Measurements from ENCODE around the gene PANK1. TPM values are rescaled to one million over a fixed set of nuclear protein-coding genes. Genes with fewer than 3 reads are reported as not detected.
"Not testable (repeated sequence)": the region's sequence is repeated elsewhere in the genome, so short reads cannot be mapped to it uniquely, and the experiment has no call there.

PANK1 gene
- total RNA-seq, 1 experiment from 2014 or later, result 11.2 TPM

DNA sequence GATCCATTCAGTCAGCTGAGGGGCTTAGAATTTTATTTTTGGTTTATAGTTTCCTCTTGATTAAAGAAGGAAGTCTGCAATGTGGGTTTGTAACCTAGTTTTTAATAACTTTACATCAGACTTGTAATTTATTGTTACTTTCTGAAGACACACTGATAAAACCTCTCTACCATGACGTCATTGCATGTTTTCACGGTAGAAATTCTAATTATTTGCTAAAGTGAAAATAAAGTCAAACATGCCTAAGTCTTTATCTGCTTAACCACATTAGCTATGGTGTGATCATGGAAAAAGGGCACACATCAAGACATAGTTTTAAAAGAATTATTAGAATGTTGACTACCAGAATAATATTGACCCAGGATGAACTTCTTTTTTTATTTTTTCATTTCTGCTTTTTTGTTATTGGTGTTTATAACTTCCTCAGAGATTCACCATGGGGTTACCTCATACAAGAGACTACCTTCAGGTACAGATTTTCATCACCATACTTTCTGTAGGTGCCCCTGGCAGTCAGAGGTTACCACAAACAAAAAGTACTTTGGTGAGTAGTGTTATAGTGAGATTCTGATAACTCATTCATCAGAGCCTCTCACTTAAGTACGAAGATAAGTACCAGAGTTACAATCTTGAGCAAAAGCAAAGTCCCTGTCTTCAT, 7.0 kb upstream of the PANK1 start:
- DNase-seq (ENCODE audit: low read depth), result no peak

DNA sequence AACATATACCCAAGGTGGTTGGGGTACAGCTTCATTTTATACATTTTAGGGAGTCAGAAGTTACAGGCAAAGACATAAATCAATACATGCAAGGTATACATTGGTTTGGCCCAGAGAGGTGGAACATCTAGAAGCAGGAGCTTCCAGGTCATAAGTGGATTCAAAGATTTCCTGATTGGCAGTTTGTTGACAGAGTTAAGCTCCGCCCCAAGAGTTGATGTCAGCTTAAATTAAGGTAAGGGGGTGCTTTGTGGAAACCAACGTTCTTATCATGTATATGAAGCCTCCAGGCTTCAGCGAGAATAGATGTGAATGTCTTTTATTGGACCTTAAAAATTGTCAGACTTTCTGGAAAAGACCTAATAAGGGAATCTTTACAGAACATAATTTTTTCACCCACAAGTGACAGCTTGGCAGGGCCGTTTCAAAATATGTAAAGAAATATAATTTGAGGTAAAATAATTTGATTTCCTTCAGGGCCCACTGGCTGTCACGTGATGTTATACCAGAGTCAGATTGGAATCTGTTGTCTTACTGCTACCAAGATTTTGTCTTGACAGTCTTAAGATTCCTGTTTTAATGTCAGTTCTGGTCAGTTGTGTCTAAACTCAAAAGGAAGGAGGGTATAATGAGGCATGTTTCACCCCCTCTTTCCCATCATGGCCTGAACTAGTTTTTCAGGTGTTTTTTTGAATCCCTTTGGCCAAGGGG, 6.3 kb upstream of the PANK1 start:
- no peak for DNase-seq (ENCODE audit: low read depth)

DNA sequence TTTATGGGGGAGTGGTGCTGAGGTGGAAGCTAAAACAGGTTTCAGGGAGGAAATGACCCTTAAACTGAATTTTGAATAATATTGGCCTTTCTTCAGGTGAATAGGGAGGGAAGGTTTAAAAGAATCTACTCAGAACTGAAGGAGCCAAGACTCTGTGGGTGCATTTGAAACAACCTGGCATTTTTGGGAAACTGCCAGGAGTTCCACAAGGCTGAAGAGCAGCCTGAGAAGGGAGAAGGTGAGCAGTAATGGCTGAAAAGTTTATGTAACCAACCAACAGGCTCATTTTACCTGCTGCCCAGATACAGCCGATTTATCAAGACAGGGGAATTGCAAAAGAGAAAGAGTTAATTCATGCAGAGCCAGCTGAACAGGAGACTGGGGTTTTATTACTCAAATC, 4.0 kb upstream of the PANK1 start:
- no peak for DNase-seq (ENCODE audit: low read depth)

DNA sequence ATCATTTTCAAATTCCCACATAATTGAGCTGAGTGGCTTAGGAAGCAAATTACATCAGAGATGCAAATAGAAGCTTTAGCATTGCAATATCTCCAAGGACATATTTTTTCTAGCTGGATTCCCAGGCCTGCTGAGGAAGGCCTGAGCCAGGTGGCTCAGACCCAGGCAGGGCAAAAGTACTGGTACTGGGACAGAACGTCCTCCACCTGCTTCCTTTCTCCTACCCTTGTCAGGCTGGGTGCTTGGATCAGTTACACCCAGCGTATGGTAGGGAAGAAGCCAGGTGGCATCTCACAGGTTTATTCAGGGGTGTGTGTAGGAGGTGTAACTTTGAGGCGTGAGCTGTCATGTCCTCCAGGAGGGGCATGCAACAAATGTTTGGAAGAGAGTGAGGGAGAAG, 3.0 kb upstream of the PANK1 start:
- DNase-seq (ENCODE audit: low read depth), result no peak

DNA sequence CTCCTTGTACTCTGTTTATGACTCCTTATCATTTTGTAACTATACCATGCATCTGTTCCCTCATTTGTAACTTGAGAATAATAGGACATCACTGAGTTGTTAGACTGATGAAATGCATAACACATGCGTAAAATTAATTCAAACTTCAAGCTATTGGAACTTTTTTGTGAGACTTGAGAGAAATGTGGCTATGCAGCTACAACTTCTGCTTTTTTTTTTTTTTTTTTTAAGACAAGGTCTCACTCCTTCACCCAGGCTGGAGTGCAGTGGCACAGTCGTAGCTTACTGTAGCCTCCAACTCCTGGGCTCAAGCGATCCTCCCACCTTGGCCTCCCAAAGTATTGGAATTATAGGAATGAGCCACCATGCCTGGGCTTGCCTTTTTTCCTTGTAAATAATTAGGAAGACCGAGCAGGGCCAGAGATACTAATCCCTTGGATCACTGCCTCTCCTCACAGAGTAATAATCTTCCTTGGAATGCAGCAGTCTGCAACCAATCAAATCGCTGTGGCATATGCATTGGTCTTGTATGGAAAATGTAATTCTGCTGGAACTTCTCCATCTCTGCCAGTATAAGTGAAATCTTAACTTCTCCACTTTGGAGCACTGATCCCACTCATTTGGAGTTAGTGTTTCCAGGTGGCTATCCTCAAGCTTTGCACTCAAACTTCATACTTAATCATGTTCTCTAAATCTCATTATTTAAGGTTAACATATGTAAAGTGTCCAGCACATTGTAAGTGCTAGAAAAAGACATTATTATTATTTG, 2.0 kb upstream of the PANK1 start:
- DNase-seq (ENCODE audit: low read depth), result no peak

DNA sequence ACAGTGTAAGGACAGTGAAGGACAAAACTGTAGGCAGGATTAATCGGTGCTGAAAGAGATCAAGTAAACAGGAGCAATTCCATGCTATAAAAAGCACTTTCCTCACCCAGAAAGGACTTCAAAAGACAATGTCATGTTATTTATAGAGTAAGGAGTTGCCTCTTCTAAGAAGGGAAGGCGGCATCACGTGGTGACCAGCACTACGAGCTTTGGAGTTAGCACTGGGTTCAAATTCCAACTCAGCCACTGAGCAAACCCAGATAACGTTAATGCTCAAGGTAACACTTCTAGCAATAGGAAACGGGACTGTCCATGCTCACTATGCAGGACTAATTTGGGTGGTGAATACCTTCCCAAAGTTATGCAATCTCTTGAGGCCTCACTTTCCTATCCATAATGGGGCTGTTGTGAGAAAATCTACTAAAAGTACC, 715 bp upstream of the PANK1 start:
- DNase-seq (ENCODE audit: low read depth), result no peak

DNA sequence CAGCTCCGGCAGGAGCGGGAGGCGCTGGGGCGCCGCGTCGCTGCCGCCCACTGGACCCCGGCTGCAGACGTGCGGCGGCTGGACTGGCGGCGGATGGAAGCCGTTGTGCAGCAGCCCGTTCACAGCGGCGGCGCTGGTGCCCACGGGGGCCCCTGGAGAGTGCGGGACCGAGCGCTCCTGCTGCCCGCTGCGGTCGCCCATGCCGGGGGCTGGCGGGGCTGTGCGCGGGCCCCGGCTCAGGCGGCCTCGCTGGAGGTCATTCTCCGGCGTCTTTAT, 413 bp downstream of the PANK1 start:
- no peak for DNase-seq (ENCODE audit: low read depth)

DNA sequence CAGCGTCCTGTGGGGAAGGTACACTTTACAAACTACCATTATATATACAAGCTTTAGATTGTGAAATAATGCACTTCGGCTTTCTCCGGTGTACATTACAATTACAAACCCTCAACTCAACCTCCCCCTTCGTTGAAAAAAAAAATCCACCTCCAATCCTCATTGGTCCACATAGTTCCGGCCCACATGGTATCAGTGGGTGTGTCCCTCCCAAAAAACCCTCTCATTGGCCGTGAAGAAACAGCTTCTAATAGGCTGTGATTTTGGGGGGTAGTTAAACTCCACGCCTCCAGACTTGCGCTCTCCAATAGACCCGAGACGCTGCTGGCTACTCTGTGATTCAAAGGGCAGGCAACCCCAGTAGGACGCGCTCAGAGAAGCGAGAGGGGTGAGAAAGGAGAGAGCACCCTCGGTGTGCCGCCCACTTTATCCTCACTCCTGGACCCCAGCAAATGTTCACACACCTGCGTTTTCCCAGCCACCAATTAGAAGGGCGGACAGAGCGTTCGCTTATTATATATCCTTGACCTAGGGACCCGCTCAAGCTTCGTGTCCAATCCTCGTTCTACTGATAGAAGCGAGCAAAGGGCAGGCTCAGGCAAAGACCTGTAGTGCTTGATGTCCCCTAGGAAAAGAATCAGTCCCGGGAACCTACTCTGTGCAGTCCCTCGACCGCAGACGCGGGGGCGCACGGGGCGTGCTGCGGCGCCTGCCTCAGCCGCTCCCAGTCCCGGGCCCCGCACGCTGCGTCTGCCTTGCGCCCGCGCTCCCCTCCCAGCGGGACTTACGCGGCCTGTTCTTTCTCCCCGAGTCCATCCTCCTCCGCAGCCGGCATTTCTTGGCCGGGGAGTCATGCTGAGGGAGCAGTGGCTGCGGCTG, 991 bp downstream of the PANK1 start:
- DNase-seq (ENCODE audit: low read depth), result peak; percentile 92

DNA sequence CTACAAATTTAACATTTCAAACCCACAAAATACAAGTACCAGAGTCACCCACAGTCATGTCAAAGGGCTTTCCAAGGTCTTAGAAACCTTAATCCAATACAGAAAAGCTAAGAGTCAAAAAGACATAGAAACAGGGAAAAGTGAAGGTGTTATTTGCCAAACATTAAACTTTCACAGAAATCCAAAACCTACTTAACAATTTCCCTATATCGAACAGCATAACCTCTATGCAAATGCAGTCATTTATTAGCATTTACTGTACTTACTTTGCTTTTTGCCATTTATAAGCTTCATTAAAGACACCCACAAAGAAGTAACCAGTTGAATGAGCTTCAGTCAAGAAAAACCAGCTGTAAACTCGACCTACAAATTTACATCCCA, 1.6 kb downstream of the PANK1 start:
- DNase-seq (ENCODE audit: low read depth), result no peak

DNA sequence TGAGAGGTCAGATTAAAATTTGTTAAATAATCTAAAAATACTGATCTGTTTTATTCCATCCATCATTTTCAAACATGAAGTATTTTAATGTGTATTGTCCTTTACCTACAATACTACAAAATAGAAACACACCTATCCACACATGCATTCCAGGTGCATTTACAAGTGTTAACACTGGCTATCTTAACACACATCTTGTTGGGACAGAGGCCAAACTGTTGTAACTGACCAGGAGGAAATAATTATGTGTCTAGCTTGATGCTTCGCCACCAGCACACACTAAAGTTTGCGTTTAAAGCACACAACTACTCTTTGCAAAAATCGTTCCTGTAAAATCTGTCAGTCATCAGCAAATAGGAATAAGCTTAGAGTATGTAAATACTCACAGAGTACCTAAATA, 2.8 kb downstream of the PANK1 start:
- DNase-seq (ENCODE audit: low read depth), result no peak

DNA sequence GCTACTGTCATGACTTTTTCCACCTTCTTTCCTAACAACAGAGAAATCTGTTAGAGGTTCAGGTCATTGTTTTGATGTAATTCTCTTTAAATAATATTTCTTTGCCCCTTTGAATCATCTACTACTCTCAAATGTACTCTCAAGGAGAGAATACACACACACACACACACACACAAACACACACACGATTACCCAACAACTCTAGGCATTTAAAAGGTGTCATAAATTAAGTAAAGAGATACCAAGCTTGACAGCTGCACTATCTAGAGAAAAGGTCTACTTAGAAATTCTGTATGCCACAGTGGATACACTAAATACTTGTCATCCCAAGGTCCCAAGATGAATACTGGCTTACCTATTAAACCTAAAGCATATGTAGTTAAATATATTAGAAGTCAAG, 4.8 kb downstream of the PANK1 start:
- no peak for DNase-seq (ENCODE audit: low read depth)

DNA sequence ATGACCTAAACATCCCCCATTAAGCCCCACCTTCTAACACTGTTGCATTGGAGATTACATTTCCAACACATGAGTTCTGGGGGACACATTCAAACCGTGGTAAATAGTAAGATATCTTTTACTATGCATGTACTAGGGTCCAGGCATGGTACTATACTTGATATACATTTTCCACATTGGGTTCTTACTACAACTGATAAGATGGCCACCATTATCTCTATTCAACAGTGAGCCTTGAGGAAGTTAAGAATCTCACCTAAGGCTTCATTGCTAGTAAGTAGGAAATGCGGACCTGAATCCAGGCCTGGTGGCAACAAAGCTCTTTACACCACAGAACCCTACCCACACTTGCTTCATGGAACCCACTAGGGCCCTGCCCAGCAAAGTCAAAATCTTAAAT, 5.7 kb downstream of the PANK1 start:
- no peak for DNase-seq (ENCODE audit: low read depth)

DNA sequence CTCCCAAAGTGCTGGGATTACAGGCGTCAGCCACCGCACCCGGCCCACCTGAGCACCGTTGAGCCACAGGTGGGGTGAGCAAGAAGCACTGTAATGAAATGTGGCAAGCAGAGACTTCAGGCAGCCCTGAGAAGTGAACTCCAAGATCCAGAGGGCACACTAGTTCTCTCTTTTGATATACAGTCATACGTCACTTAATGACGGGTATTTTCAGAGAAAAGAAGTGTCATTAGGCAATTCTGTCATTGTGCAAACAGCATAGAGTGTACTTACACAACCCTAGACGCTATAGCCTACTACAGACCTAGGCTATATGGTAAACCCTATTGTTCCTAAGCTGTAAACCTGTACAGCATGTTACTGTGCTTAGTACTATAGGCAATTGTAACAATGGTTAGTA, 7.9 kb downstream of the PANK1 start:
- no peak for DNase-seq (ENCODE audit: low read depth)

DNA sequence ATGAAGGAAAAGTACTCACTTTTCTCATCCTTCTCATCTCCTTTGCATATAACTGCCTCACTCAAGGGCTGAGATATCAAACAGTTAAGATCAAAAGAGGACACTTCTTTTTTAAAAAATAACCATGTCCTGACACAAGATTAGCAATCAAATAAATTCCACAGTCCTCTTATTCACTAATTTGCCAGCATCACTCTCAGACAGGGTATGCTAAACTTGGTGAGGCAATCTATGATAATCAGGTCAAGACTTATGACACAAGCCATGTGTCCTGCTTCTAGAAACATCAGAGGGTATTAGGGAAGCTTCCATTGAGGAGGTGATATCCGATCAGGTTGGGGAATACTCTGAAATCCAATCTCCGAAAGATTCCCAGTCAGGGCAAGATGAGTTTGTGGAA, 10.4 kb downstream of the PANK1 start:
- no peak for DNase-seq (ENCODE audit: low read depth)

DNA sequence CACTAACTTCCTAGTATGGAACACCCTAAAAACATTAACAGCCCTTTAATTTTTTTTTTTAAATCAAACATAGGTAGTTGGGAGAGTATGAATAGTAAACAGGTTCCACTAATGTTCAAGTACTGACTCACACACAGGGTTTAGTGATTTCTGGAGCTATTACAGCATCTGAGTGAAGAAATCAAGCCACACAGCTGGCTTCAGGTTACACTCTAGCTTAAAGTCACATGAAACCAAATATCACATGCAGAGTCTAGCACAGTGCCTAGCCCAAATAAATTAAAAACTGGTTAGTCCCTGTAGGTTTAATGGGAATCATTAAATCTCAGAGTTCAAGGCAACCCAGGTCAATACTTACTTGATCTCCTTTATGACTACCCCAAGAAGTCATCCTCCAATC, 11.6 kb downstream of the PANK1 start:
- no peak for DNase-seq (ENCODE audit: low read depth)

DNA sequence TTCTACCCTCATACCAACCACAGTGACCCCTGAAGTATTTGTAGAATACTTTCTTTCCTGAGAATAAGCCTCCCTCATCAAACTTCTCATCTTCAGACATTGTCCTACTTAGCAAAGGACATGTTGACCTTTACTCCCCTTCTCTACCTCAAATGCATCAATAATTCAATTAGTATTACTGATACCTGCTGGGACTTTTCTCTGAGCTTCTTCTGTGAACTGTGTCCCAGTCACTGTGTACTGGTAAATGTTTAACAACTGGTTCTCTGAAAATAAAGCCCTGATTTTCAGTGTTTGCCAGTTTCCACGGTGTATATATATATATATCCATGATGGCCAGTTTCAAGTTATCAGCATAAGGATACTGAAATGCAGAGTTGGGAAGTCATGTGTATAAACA, 12.2 kb downstream of the PANK1 start:
- DNase-seq (ENCODE audit: low read depth), result no peak

DNA sequence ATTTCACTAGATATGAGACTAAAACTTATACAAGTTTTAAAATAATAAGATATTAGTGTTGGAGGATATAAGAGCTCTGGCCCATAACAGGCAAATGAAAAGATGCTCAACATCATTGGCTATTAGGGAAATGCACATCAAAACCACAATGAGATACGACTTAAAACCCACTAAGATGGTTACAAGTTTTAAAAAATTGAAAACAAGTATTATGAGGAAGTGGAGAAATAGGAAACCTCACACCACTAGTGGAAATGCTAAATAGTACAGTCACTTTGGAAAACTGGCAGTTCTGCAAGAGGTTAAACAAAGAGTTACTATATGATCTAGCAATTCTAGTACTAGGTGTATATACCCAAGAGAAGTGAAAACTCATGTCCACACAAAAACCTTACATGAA, 17.2 kb downstream of the PANK1 start:
- DNase-seq (ENCODE audit: low read depth), result no peak

DNA sequence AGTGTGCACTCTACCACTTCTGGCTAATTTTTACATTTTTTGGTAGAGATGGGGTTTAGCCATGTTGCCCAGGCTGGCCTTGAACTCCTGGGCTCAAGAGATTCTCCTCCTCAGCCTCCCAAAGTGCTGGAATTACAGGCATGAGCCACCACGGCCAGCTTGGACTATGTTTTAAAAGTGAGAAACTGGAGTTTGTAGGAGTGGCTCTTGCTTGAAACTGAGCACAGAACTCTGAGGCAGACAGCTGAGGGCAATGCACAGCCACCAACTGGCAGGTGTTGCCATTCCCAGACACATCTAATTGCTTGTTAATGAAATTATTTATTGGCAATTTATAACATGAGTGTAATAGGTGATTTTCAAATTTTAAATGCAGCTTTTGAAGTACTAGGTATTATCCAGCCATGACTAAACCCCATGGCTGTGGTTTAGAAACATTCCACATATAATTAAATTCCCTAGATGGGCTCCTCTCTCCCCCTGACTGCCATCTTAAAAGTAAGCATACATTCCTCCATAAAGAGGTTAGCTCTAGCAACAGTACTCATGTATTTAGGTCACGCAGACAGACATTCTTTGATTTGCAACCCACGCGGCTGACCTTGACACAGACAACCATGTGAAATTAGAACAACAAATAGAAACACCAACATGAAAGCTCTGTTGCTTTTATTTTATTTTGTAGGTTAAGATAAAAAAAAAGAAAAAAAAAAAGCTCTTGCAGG, 19.8 kb downstream of the PANK1 start:
- DNase-seq (ENCODE audit: low read depth), result peak; percentile 13

DNA sequence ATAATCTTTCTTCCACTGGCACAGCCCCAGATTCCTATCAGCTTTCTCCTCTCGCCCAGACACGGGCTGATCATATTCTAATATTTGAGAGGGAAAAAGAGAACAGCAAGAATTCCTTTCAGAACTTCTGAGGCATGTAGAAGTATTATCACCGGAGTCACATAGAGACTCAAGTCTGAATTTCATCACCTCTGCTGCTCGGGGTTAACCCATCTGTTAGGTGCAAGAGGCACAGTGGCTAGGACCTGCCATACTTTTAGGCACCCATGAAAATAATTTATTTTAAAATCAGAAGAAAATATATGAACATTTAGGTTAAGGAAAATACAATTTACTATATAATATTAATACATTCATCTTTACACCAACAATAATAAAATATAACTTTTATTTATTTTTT, 21.0 kb downstream of the PANK1 start:
- DNase-seq (ENCODE audit: low read depth), result no peak

DNA sequence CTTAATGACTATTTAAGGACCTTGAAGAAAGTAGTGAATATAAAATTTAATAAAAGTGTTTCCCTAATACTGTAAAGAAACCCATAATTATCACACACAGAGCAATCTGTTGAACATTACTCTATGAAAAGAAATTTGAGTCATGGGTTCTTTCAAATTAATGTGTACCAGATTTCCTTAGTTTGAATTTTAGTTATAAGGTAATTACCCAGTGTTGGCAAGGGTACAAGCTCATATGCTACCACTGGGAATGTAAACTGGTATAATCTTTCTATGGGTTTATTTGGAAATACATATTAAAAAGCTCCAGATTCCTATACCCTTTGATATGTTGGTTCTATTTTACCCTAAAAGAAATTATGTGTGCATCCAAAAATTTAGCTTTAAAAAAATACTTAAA, 22.9 kb downstream of the PANK1 start:
- no peak for DNase-seq (ENCODE audit: low read depth)

DNA sequence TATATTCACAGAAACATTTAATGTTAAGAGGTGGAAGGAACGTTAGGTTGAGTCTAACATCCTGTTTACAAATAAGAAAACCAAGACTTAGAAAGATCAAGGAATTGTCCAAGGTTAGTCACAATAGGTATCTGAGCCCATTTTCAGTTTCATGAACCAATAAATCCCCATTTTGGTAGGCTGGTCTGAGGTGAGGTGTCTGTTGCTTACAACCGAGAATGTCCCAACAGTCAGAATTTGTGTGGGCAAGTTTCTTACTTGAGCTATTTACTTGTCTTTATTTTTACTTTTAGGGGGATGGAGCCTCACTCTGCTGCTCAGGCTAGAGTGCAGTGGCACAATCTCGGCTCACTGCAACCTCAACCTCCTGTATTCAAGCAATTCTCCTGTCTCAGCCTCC, 23.6 kb downstream of the PANK1 start:
- DNase-seq (ENCODE audit: low read depth), result no peak

DNA sequence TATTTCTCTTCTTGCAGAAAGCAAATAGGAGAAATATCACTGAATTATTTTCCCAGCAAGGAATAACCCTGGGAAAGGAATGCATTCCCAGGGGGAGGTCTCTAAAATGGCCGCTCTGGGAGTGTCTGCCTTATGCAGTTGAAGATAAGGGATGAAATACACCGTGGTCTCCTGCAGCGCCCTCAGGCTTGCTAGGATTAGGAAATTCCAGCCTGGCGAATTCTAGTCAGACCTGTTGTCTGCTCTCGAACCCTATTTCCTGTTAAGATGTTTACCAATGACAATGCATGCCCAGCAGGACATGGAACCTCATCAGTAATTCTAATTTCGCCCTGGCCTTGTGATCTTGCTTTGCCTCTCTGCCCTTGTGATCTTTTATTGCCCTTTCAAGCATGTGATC, 24.7 kb downstream of the PANK1 start:
- not testable (repeated sequence) for DNase-seq (ENCODE audit: low read depth)
